CD4-positive, alpha-beta T cell treated with Interleukin-15 for 4 hours (primary cell): ENCODE measurements around the gene CNTNAP2.
"Not testable (repeated sequence)": the region's sequence is repeated elsewhere in the genome, so short reads cannot be mapped to it uniquely, and the experiment has no call there.

Source experiments
- DNase-seq: peaks from one replicate; pipeline ENCODE4 v3.0.0-alpha.2; 2020; ENCODE audit warnings: low spot score

Gene CNTNAP2

GRCh38 chr7:148397551-148397950, 2280.9 kb downstream of the CNTNAP2 start:
- no peak for DNase-seq

DNA sequence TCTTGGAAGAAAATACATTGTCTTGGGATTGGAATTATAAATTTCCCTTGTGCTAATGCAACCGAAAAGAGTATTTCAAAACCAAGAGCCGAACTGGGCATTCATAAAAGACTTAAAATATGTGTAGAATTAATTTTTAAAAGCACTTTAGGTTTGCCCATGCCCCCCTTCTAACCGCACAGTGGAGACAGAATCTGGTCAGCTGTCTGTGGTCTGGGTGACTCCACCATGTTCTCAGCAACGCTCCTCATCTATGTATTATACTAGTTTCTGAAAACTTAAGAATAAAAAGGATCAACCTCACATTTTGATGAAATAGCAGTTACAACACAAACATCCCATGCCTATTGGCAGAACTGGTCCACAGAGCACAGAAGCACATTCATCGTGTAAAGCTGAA, 2281.4 kb downstream of the CNTNAP2 start:
- DNase-seq: no peak

DNA sequence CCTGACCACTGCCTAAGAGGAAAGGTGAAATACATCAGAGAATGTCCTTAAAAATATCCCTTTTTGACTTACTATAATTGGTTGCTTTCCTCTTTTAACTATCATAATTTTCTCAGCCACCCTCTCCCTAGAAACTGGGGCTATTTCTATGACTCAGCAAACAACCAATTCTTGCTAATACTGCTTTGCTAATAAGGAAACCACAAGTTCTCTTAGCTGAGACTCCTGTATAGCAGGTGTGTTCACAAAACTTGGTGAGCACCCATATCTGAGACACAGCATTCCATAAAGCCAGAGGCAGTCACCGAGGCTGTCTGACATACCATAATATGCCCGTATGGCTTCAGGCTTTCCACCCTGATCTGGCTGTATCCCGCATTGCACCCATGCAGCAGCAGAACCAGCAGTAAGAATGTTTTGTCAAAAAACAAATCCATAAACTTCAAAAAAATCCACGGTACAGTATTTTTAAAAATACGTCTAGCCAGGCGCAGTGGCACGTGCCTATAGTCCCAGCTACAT, 2282.3 kb downstream of the CNTNAP2 start:
- DNase-seq: no peak

GRCh38 chr7:148400101-148400500, 2283.5 kb downstream of the CNTNAP2 start:
- no peak for DNase-seq

DNA sequence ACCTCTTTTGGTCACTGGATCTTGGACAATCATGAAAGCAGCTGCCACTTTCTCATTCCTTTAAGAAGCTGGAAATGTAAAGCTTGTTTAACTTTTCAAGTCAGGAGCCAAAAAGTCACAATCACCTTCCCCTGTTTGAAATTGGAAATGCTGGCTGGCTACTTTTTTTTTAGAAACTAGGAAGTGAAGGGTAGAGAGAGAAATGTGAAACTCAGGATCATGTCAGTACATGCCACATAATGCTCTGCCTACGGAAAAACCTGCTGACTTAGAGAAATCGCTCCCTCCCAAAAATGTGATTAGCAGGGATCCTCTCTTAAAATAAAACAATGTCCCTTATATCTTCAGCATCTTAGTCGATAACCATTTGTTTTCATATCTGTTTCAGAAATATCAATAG, 2285.6 kb downstream of the CNTNAP2 start:
- DNase-seq: no peak

GRCh38 chr7:148403466-148403993, 2286.9 kb downstream of the CNTNAP2 start:
- no peak for DNase-seq

DNA sequence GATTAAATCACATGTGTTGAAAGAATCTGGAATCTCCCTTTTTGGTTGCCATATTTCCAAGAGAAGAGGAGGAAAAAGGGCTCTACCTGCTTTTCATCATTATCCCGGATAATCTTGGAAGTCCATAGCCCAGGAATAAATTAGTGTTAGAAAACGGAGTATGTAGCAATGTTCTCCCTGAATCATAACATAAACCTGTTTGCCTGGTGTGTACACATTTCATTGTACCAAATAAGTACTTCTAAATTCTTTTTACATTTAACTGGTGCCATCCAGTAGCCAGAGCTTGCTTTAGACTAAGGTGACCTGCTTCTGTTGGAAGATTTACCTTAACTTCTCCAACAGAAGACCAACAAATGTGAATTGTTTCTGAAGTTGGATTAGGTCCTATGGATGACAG, 2291.7 kb downstream of the CNTNAP2 start:
- DNase-seq: no peak

GRCh38 chr7:148410905-148411304, 2294.3 kb downstream of the CNTNAP2 start:
- DNase-seq: no peak

GRCh38 chr7:148412691-148413090, 2296.1 kb downstream of the CNTNAP2 start:
- DNase-seq: no peak

DNA sequence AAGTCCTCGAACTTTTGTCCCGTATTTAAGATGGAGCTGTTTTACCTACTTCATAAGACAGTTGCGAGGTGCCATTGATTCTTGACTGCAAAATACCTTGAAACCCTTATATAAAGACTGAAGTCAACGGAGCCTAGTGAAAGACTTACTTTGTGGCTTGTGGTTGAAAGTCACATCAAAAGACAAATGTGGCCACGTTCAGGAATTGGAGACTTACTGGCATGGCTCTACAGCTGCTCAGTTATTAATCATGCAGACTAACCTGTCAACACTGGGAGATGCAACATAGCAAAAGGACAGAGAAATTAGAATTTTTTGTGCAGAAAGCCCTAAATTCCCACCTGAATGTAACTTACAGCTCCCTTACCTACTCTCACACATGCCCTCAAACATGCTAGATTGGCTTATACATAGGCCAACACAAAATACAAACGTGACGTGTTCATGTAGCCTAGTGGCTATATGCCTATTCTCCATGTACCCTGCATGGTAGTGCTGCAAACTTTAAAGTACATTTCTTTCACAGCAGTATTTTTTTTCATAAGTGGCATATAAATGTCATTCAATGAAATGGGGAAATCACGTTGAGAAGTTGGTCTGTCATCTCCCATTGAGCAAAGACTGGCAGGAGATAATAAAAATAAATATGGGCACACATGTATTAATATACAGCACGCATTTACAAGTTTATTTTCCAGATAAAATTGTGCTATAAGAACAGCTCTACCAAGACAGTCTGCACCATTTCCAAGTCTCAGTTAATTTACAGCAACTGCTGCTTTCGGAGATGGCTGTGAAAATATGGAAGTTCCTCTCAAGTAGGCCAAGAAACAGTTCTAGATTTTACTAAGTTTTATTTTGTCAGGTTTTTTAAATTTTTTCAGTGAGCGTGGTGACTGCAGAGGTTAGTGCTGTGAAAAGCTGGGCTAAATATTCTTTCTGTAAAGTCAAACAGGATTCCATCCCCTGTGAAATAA, 2303.5 kb downstream of the CNTNAP2 start:
- no peak for DNase-seq

GRCh38 chr7:148422030-148422429, 2305.4 kb downstream of the CNTNAP2 start:
- no peak for DNase-seq

- not testable (repeated sequence) for DNase-seq
Observed at GRCh38 chr7:148426393-148426792, 2309.8 kb downstream of the CNTNAP2 start.

DNA sequence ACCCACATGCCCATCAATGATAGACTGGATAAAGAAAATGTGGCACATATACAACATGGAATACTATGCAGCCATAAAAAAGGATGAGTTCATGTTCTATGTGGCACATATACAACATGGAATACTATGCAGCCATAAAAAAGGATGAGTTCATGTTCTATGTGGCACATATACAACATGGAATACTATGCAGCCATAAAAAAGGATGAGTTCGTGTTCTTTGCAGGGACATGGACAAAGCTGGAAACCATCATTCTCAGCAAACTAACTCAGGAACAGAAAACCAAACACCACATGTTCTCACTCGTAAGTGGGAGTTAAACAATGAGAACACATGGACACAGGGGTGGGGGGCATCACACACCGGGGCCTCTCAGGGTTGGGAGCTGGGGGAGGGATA, 2314.1 kb downstream of the CNTNAP2 start:
- DNase-seq: not testable (repeated sequence)

DNA sequence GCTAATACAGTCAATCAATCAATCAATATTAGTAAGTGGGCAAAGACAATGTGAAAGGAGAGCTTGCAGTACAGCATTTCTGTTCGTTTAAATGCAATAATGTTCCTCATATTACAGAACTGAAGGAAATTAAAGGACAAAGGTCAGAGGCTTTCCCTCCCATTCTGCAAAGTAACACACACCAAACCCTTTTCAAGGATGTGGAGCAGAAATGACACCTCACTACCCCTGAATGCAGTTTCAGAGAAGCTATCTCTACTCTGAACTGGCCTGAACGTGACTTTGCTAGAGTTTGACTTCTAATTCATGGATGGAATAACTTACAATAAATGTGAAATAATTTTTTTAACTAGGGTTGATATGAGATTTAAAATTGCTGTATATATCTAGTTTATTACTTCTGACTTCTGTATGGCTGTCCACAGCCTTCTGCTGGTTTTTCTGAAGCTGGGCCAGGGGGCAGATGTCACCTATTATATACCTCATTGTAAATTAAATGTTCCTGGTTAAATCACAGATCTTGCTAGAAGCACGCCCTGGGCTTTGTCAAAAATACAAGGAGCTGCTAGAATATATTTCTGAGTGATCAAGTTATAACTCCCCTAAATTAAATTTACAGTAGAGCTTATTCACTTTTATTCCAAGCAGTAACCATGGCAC, 2317.1 kb downstream of the CNTNAP2 start:
- no peak for DNase-seq

- DNase-seq: no peak
Observed at GRCh38 chr7:148434181-148434757, 2317.7 kb downstream of the CNTNAP2 start.

GRCh38 chr7:148434887-148435286, 2318.3 kb downstream of the CNTNAP2 start:
- DNase-seq: no peak

DNA sequence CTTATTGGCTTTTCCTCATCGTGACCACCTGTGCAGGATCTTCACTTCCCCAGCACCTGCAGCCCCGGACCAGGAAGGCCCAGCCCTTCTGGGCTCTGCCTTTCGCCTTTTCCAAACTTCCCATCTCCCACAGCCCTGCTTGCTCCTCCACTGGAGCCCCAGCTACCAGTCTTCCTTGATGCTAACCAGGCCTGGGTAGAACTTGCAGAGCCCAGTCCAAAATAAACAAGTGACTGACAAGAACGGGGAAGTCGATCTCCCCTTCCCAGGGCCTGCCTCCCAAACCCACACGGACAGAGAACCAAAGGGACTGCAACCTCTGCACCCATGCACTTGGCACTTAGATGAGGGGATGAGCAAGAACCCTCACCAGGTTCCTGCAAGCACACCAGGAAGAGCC, 2319.1 kb downstream of the CNTNAP2 start:
- no peak for DNase-seq

DNA sequence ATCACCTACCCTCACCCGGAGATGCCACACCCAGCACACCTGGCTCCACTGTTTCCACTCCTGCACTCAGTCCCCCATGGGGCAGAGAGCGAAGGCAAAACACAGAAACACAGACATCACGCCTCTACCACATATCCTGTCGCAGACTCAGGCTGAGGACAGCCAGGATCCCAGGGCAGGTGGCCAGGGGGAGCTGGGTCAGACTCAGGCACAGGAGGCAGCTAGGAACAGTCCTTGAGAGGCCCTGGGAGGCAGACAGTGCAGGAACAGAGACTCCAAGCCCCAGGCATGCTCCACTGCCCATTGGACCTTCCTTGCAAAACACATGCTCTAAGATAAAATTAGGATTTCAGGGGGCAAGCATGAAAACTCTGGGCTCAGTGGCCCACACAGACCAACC, 2319.5 kb downstream of the CNTNAP2 start:
- no peak for DNase-seq

- DNase-seq: no peak
Observed at GRCh38 chr7:148436571-148436970, 2320.0 kb downstream of the CNTNAP2 start.

DNA sequence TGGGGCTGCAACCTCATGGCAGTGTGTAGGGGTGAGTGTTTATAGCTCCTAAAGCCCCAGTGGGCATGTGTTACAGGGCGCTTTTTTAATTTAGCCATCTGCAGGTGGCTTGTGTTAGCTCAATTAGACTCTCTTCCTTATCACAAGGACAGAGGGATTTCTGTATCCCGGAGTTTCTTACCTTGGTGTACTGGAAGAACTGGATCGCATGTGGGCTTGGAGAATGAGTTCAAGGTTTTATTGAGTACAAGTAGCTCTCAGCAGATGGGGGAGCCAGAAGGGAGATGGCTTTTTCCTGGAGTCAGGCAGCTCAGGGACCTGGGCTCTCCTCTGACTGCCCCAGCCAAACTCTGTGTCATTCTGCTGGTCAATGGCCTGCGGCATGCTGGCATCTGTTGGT, 2320.4 kb downstream of the CNTNAP2 start:
- no peak for DNase-seq

- DNase-seq: no peak
Observed at GRCh38 chr7:148442141-148442655, 2325.6 kb downstream of the CNTNAP2 start.

- no peak for DNase-seq
Observed at GRCh38 chr7:148442933-148443332, 2326.3 kb downstream of the CNTNAP2 start.
